ENCODE data around the gene OR2V2. TPM values are rescaled to one million over a fixed set of nuclear protein-coding genes. Genes with fewer than 3 reads are reported as not detected.
A peak's percentile ranks its signal among the peaks of the same experiment; 100 is the strongest.
"Not testable (repeated sequence)": the region's sequence is repeated elsewhere in the genome, so short reads cannot be mapped to it uniquely, and the experiment has no call there.

Gene OR2V2
- 0.20 and 0.56 TPM in 2 replicates for total RNA-seq (2013; cell fraction: nucleolus; rRNA removed)
- total RNA-seq (2014; rRNA removed) (not detected in 2 replicates), total RNA-seq (2014; rRNA removed; fragmentation: Illumina TruSeq; extraction: Trizol) (not detected in 2 replicates), total RNA-seq (2021) (not detected in 2 replicates), polyA plus RNA-seq (2011; rRNA removed) (0.14 and 0.26 TPM in 2 replicates), polyA plus RNA-seq (2014; fragmentation: Illumina TruSeq; extraction: Trizol) (0.11 TPM in 1 of 2 replicates, not detected in the other), polyA plus RNA-seq (2014; fragmentation: Nextera tagmentation; extraction: Ambion mirVana) (not detected), polyA plus RNA-seq (2014; rRNA removed) (not detected in 2 replicates), polyA plus RNA-seq (2016; fragmentation: Nextera tagmentation; extraction: Ambion mirVana) (not detected), polyA minus RNA-seq (2011; rRNA and poly(A)+ RNA removed) (0.05 and 0.88 TPM in 2 replicates), Bru-seq, nascent RNA (percentile 23 among the genes with signal in this experiment), BruChase-seq, experiment 1, labeled RNA remaining after a 6-hour chase (percentile 26 among the genes with signal in this experiment), BruChase-seq, experiment 2, labeled RNA remaining after a 2-hour chase (percentile 7 among the genes with signal in this experiment)
- polyA plus RNA-seq (2011; ENCODE audit: low read depth): not detected
- polyA plus RNA-seq (2011; cell fraction: cytosol; rRNA removed): 0.09 and 0.13 TPM in 2 replicates
- polyA plus RNA-seq (2011; cell fraction: nucleus; rRNA removed): 0.22 and 0.25 TPM in 2 replicates
- polyA plus RNA-seq (2012): not detected in 2 replicates
- not detected in 2 replicates for polyA minus RNA-seq (2011; cell fraction: cytosol; rRNA and poly(A)+ RNA removed)
- 0.24 and 0.29 TPM in 2 replicates for polyA minus RNA-seq (2011; cell fraction: nucleus; rRNA and poly(A)+ RNA removed)
- long read RNA-seq, experiment 1: 0 reads
- long read RNA-seq, experiment 2: 0 reads

- H3K4me2 ChIP-seq (ENCODE audit: control insufficient read depth, insufficient read depth); H3K9me3 ChIP-seq (replicated peaks; ENCODE audit: control insufficient read depth, insufficient read depth, low read length); H3K9ac ChIP-seq (ENCODE audit: control insufficient read depth, insufficient read depth, low read length); H4K20me1 ChIP-seq (ENCODE audit: control insufficient read depth, insufficient read depth); H3K27me3 ChIP-seq (replicated peaks in 1 of 2; ENCODE audit: control insufficient read depth in 2 of 2, insufficient read depth in 2 of 2, low read length in 1 of 2); ATAC-seq; in situ Hi-C loops (cut with MboI); H3K4me1 ChIP-seq (ENCODE audit: control insufficient read depth, insufficient read depth, low read length); H3K4me3 ChIP-seq; H3K36me3 ChIP-seq (ENCODE audit: control insufficient read depth in 2 of 2, insufficient read depth in 2 of 2, low read length in 1 of 2); H3K79me2 ChIP-seq (ENCODE audit: control insufficient read depth, insufficient read depth, low read length); intact Hi-C loops (cut with micrococcal nuclease; ENCODE audit: unreplicated experiment); H2AFZ ChIP-seq (ENCODE audit: control insufficient read depth, low read depth, low read length); BruUV-seq (replicated peaks); H3K27ac ChIP-seq (ENCODE audit: control insufficient read depth, insufficient read depth); DNase-seq (ENCODE audit: low read depth, low spot score); FAIRE-seq: not testable (repeated sequence)
- ChIA-PET RAD21 (ENCODE audit: unreplicated experiment) (interaction anchor here (0.6 to 1.2 kb wide), 2 partner anchors 9 to 10 kb away, joined by 3 read pairs; no protein-coding TSS in a partner anchor), SMC1A (ENCODE audit: uncharacterized antibody, unreplicated experiment) (interaction anchor here (1.2 kb wide), 1 partner anchor 10 kb away, joined by 3 read pairs; no protein-coding TSS in a partner anchor), POLR2A (interaction anchor here (0.6 kb wide), 1 partner anchor 77 kb away, joined by 8 read pairs; no protein-coding TSS in a partner anchor), CTCF (interaction anchor here (0.6 to 0.8 kb wide), 2 partner anchors 11 to 104 kb away, joined by 3 to 5 read pairs; no protein-coding TSS in a partner anchor)
- 33% methylated on average over 7 of the region's 7 CpGs for WGBS (ENCODE audit: insufficient coverage, insufficient replicate concordance, low lambda C conversion rate, missing lambda C conversion rate)
Observed at GRCh38 chr5:181146927-181147636, at the start of gene OR2V2. Gene OR2V2 (plus strand): TSS chr5:181147586. CDS start chr5:181154943, 7,357 bp downstream.

GRCh38 chr5:181097759-181098491, 49.5 kb upstream of the OR2V2 start:
- RAD21 ChIA-PET (ENCODE audit: unreplicated experiment); BruUV-seq (replicated peaks); H3K9me3 ChIP-seq (replicated peaks; ENCODE audit: control insufficient read depth, insufficient read depth, low read length); DNase-seq (ENCODE audit: low read depth, low spot score); SMC1A ChIA-PET (ENCODE audit: uncharacterized antibody, unreplicated experiment); H3K36me3 ChIP-seq (ENCODE audit: control insufficient read depth in 2 of 2, insufficient read depth in 2 of 2, low read length in 1 of 2); H3K27me3 ChIP-seq (replicated peaks in 1 of 2; ENCODE audit: control insufficient read depth in 2 of 2, insufficient read depth in 2 of 2, low read length in 1 of 2); CTCF ChIA-PET; H3K79me2 ChIP-seq (ENCODE audit: control insufficient read depth, insufficient read depth, low read length); H4K20me1 ChIP-seq (ENCODE audit: control insufficient read depth, insufficient read depth); intact Hi-C loops (cut with micrococcal nuclease; ENCODE audit: unreplicated experiment); H3K4me3 ChIP-seq; H3K9ac ChIP-seq (ENCODE audit: control insufficient read depth, insufficient read depth, low read length); FAIRE-seq; POLR2A ChIA-PET; H3K27ac ChIP-seq (ENCODE audit: control insufficient read depth, insufficient read depth); in situ Hi-C loops (cut with MboI); ATAC-seq; H3K4me1 ChIP-seq (ENCODE audit: control insufficient read depth, insufficient read depth, low read length); H3K4me2 ChIP-seq (ENCODE audit: control insufficient read depth, insufficient read depth); H2AFZ ChIP-seq (ENCODE audit: control insufficient read depth, low read depth, low read length): not testable (repeated sequence)
- no CpG with 5 or more reads among the region's 56 CpGs for WGBS (ENCODE audit: insufficient coverage, insufficient replicate concordance, low lambda C conversion rate, missing lambda C conversion rate)
